H1 (cell line): ENCODE data around the gene AGFG1. TPM values are rescaled to one million over a fixed set of nuclear protein-coding genes. Genes with fewer than 3 reads are reported as not detected.

Source experiments
- CTCF ChIA-PET: fragments of 300-600 bp; sonication (Branson Sonifier 250); formaldehyde crosslinking; loops from one replicate; lab custom pipeline; 2021; ENCODE audit not compliant: partially characterized antibody; lab: Charles Lee
- POLR2A ChIA-PET: fragments of 300-600 bp; sonication (Branson Sonifier 250); formaldehyde crosslinking; loops from one replicate; lab custom pipeline; 2021; ENCODE audit warnings: inconsistent platforms; ENCODE audit not compliant: partially characterized antibody; lab: Charles Lee
- DNase-seq, 2 experiments: peaks; one replicate each; pipeline versions ENCODE4 v3.0.0 to v3.0.0-alpha.2; 2010 to 2022; ENCODE audit warnings: low spot score in 2 of 2, low read depth in 1 of 2, mixed read lengths in 1 of 2
- FAIRE-seq: peaks from 2 replicates; lab custom pipeline; 2011; peaks lifted over from hg19 to GRCh38; lab: Jason Lieb, UNC
- H2AFZ ChIP-seq: 2 replicates; pipeline ENCODE4 v1.8.1; 2012; ENCODE audit warnings: low read length, inconsistent platforms
- H2AK5ac ChIP-seq: 2 replicates; pipeline ENCODE4 v1.6.1; 2013; ENCODE audit warnings: low read depth, low read length
- H2BK120ac ChIP-seq: replicated peaks from 2 replicates; pipeline ENCODE3; 2013; ENCODE audit warnings: low read depth, low read length, inconsistent platforms
- H2BK12ac ChIP-seq: 2 replicates; pipeline ENCODE4 v1.6.1; 2013; ENCODE audit warnings: low read depth, low read length
- H2BK15ac ChIP-seq: 2 replicates; pipeline ENCODE4 v1.6.1; 2013; ENCODE audit warnings: low read length
- H2BK20ac ChIP-seq: 2 replicates; pipeline ENCODE4 v1.6.1; 2013; ENCODE audit warnings: low read length
- H2BK5ac ChIP-seq: 2 replicates; pipeline ENCODE4 v1.6.1; 2013; ENCODE audit warnings: low read depth, low read length
- H3K14ac ChIP-seq: 2 replicates; pipeline ENCODE4 v1.6.1; 2013; ENCODE audit warnings: inconsistent platforms; ENCODE audit not compliant: insufficient read length
- H3K18ac ChIP-seq: 2 replicates; pipeline ENCODE4 v1.6.1; 2013; ENCODE audit warnings: low read length; ENCODE audit errors: extremely low read depth
- H3K23ac ChIP-seq: 2 replicates; pipeline ENCODE4 v1.6.1; 2013; ENCODE audit warnings: inconsistent platforms; ENCODE audit not compliant: insufficient read length
- H3K23me2 ChIP-seq: 2 replicates; pipeline ENCODE4 v1.6.1; 2013; ENCODE audit warnings: low read depth, low read length
- H3K27ac ChIP-seq: 2 replicates; pipeline ENCODE4 v1.6.1; 2011; ENCODE audit warnings: low read depth, low read length, inconsistent platforms
- H3K27me3 ChIP-seq, 4 experiments: replicated peaks in 1 of 4; 1 replicate in 1 of 4; 2 replicates in 3 of 4; pipeline versions ENCODE4 v1.6.1 to v1.8.1; 2011 to 2013; ENCODE audit warnings: low read length in 3 of 4, mild to moderate bottlenecking in 3 of 4, inconsistent platforms in 2 of 4, mixed read lengths in 2 of 4, moderate library complexity in 1 of 4; ENCODE audit not compliant: control insufficient read depth in 3 of 4, insufficient read depth in 3 of 4; ENCODE audit errors: extremely low read depth in 1 of 4
- H3K36me3 ChIP-seq, 4 experiments: 2 replicates each; pipeline versions ENCODE4 v1.6.1 to v1.8.1; 2011 to 2013; ENCODE audit warnings: mild to moderate bottlenecking in 4 of 4, low read length in 3 of 4, moderate library complexity in 2 of 4, control low read depth in 1 of 4, inconsistent platforms in 1 of 4; ENCODE audit not compliant: insufficient read depth in 4 of 4, control insufficient read depth in 2 of 4
- H3K4ac ChIP-seq: replicated peaks from 2 replicates; pipeline ENCODE3; 2013; ENCODE audit warnings: low read length, low read depth, mixed read lengths, inconsistent platforms; ENCODE audit not compliant: insufficient read length
- H3K4me1 ChIP-seq, 4 experiments: replicated peaks in 1 of 4; 1 replicate in 1 of 4; 2 replicates in 3 of 4; pipeline versions ENCODE4 v1.6.1 to v1.8.1; 2011 to 2013; ENCODE audit warnings: low read length in 3 of 4, inconsistent platforms in 2 of 4, mixed read lengths in 1 of 4; ENCODE audit not compliant: insufficient read depth in 4 of 4, control insufficient read depth in 3 of 4
- H3K4me2 ChIP-seq, 2 experiments: 2 replicates each; pipeline versions ENCODE4 v1.6.1 to v1.8.1; 2011 to 2013; ENCODE audit warnings: low read depth in 2 of 2, low read length in 2 of 2, control low read depth in 1 of 2, inconsistent platforms in 1 of 2, mild to moderate bottlenecking in 1 of 2; ENCODE audit not compliant: insufficient read depth in 1 of 2
- H3K4me3 ChIP-seq, 4 experiments: fragments of 200-600, 300-600 bp in 1 of 4; sonication (generic), shearing (Covaris generic), sonication (Bioruptor Twin) in 1 of 4; 2 replicates each; pipeline versions ENCODE4 v1.5.1 to v1.8.1; 2011 to 2016; ENCODE audit warnings: low read length in 4 of 4, low read depth in 3 of 4, control low read depth in 2 of 4, inconsistent platforms in 2 of 4, mild to moderate bottlenecking in 2 of 4, mixed read lengths in 1 of 4, moderate library complexity in 1 of 4; ENCODE audit not compliant: insufficient read depth in 2 of 4; ENCODE audit errors: extremely low read depth in 1 of 4
- H3K56ac ChIP-seq: replicated peaks from 2 replicates; pipeline ENCODE3; 2013; ENCODE audit warnings: low read depth, mild to moderate bottlenecking, mixed read lengths, low read length, inconsistent platforms; ENCODE audit not compliant: insufficient read length
- H3K79me1 ChIP-seq: 2 replicates; pipeline ENCODE4 v1.6.1; 2013; ENCODE audit warnings: low read depth, low read length, control low read depth
- H3K79me2 ChIP-seq, 2 experiments: 2 replicates each; pipeline versions ENCODE4 v1.6.1 to v1.8.1; 2012 to 2013; ENCODE audit warnings: low read length in 2 of 2, mild to moderate bottlenecking in 2 of 2, inconsistent platforms in 1 of 2; ENCODE audit not compliant: insufficient read depth in 2 of 2, control insufficient read depth in 1 of 2
- H3K9ac ChIP-seq, 4 experiments: replicated peaks in 1 of 4; 1 replicate in 1 of 4; 2 replicates in 3 of 4; pipeline versions ENCODE4 v1.6.1 to v1.8.1; 2011 to 2013; ENCODE audit warnings: low read depth in 3 of 4, low read length in 3 of 4, control low read depth in 2 of 4, mild to moderate bottlenecking in 2 of 4, moderate library complexity in 2 of 4, inconsistent platforms in 1 of 4; ENCODE audit errors: extremely low read depth in 1 of 4
- H3K9me3 ChIP-seq, 2 experiments: 2 replicates each; pipeline versions ENCODE4 v1.6.1 to v1.8.1; 2012 to 2013; ENCODE audit warnings: mild to moderate bottlenecking in 2 of 2, moderate library complexity in 2 of 2, control low read depth in 1 of 2, inconsistent platforms in 1 of 2, low read depth in 1 of 2, low read length in 1 of 2, mixed read lengths in 1 of 2; ENCODE audit not compliant: insufficient read depth in 2 of 2
- H4K20me1 ChIP-seq, 2 experiments: replicated peaks in 1 of 2; 2 replicates each; pipeline versions ENCODE3 to v1.8.1; 2011 to 2013; ENCODE audit warnings: inconsistent platforms in 2 of 2, low read length in 2 of 2, mild to moderate bottlenecking in 1 of 2; ENCODE audit not compliant: insufficient read depth in 2 of 2, control insufficient read depth in 1 of 2
- H4K5ac ChIP-seq: 2 replicates; pipeline ENCODE4 v1.6.1; 2013; ENCODE audit warnings: low read length, low read depth, mixed read lengths, inconsistent platforms; ENCODE audit not compliant: insufficient read length
- H4K8ac ChIP-seq: 2 replicates; pipeline ENCODE4 v1.8.0; 2013; ENCODE audit warnings: mild to moderate bottlenecking, moderate library complexity, low read length, inconsistent platforms; ENCODE audit not compliant: insufficient read depth; ENCODE audit errors: extremely low read depth
- H4K91ac ChIP-seq: replicated peaks from 2 replicates; pipeline ENCODE3; 2013; ENCODE audit warnings: low read length, mixed read lengths, inconsistent platforms; ENCODE audit not compliant: insufficient read length
- ASH2L ChIP-seq: fragments of 200-600, 300-600 bp; sonication (generic); IDR thresholded peaks from one replicate; pipeline ENCODE4 v1.7.1; 2017; ENCODE audit warnings: low read length
- ATF2 ChIP-seq: IDR thresholded peaks from 2 replicates; pipeline ENCODE4 v1.6.1; 2012; ENCODE audit warnings: low read length, inconsistent platforms
- CBX8 ChIP-seq: fragments of 300-800, 300-1000 bp; sonication (generic); IDR thresholded peaks from 2 replicates; pipeline ENCODE4 v1.7.1; 2016; ENCODE audit warnings: low read depth, low read length, borderline replicate concordance
- CTBP2 ChIP-seq: IDR thresholded peaks from 2 replicates; pipeline ENCODE4 v1.7.0; 2011; ENCODE audit warnings: borderline replicate concordance, mild to moderate bottlenecking, moderate library complexity, mixed read lengths, low read length; ENCODE audit not compliant: insufficient read depth, insufficient read length
- EZH2 ChIP-seq: fragments of 200-600 bp; sonication (generic); IDR thresholded peaks from 2 replicates; pipeline ENCODE4 v1.7.1; 2012; ENCODE audit warnings: low read depth, mild to moderate bottlenecking, moderate library complexity, low read length, inconsistent platforms; ENCODE audit not compliant: severe bottlenecking
- KDM1A ChIP-seq: fragments of 200-600, 300-600 bp; sonication (generic); IDR thresholded peaks from 2 replicates; pipeline ENCODE4 v1.7.1; 2016; ENCODE audit warnings: mild to moderate bottlenecking, low read length, borderline replicate concordance
- NANOG ChIP-seq: IDR thresholded peaks from 2 replicates; pipeline ENCODE4 v1.6.1; 2011; ENCODE audit warnings: low read length, low read depth, mild to moderate bottlenecking, inconsistent platforms; ENCODE audit not compliant: insufficient read depth, poor library complexity, severe bottlenecking
- POLR2A ChIP-seq, 2 experiments: IDR thresholded peaks; 1 replicate in 1 of 2; 2 replicates in 1 of 2; pipeline ENCODE4 v1.6.1; 2011; ENCODE audit warnings: low read depth in 2 of 2, low read length in 2 of 2, mild to moderate bottlenecking in 2 of 2; ENCODE audit errors: control extremely low read depth in 1 of 2
- SAP30 ChIP-seq: fragments of 300-600 bp; sonication (generic); IDR thresholded peaks from 2 replicates; pipeline ENCODE4 v1.7.1; 2012; ENCODE audit warnings: low read length, moderate library complexity, mild to moderate bottlenecking, inconsistent platforms; ENCODE audit not compliant: insufficient read depth, insufficient replicate concordance
- SUZ12 ChIP-seq: fragments of 200-600 bp; sonication (generic); IDR thresholded peaks from 2 replicates; pipeline ENCODE4 v1.6.1; 2012; ENCODE audit warnings: mild to moderate bottlenecking, inconsistent platforms, low read length, moderate library complexity, mixed read lengths
- TAF1 ChIP-seq: IDR thresholded peaks from 2 replicates; pipeline ENCODE4 v1.6.1; 2011; ENCODE audit warnings: mild to moderate bottlenecking, low read depth, low read length
- TEAD4 ChIP-seq: IDR thresholded peaks from 2 replicates; pipeline ENCODE4 v1.6.1; 2012; ENCODE audit warnings: low read depth, low read length, inconsistent platforms, mixed read lengths
- YY1 ChIP-seq: IDR thresholded peaks from 2 replicates; pipeline ENCODE4 v1.6.1; 2011; ENCODE audit warnings: low read depth, mild to moderate bottlenecking, low read length
- WGBS, 2 experiments: shearing (Covaris generic) in 1 of 2; methylation state at CpG; one replicate each; pipeline versions ENCODE4 v1.1.6 to v1.1.7; 2013 to 2015; ENCODE audit warnings: low lambda C conversion rate in 2 of 2, mixed read lengths in 2 of 2, inconsistent platforms in 1 of 2, low coverage in 1 of 2, missing lambda C conversion rate in 1 of 2; ENCODE audit not compliant: insufficient replicate concordance in 2 of 2, insufficient coverage in 1 of 2, insufficient read length in 1 of 2; ENCODE audit errors: extremely low coverage in 1 of 2, missing lambda C conversion rate in 1 of 2; 5-methylcytosine and 5-hydroxymethylcytosine counted together
- polyA plus RNA-seq, 7 experiments: library from polyadenylated mRNA; depleted of rRNA in 3 of 7; stranded (reverse) in 5 of 7; unstranded in 2 of 7; fragments of >200 nt in 5 of 7; fragments of 200-250 nt in 2 of 7; gene quantifications; 1 replicate in 5 of 7; 2 replicates in 1 of 7; 4 replicates in 1 of 7; pipeline versions ENCODE4 v1.2.1 to v1.2.3, GENCODE V29; 2011 to 2013; ENCODE audit warnings: missing spikeins in 2 of 7, mixed read lengths in 2 of 7
- total RNA-seq: library from RNA; stranded (reverse); fragmentation: NEBNext Ultra II Directional; extraction: Animal tissue kit (Norgen Biotek cat#: 25700); gene quantifications from 2 replicates; pipeline ENCODE4 v1.2.1, GENCODE V29; 2021

The AGFG1 gene
- total and polyA plus RNA-seq, 2 of the 8 experiments (the other 6 are each of a cell fraction or from before 2014, with no cell fraction given): 102 to 147 TPM

GRCh38 chr2:227488045-227488444 is 16.1 kb downstream of the AGFG1 start:
- Histone ChIP-seq H2BK5ac (no peak overlapping the region), H4K8ac (no peak overlapping the region), H3K79me2 (peaks cover 14 to 98% of the 10 kb centered on the region in 2 experiments), H4K20me1 (peaks cover 8 to 13% of the 10 kb centered on the region in 2 experiments), H3K18ac (no peak overlapping the region), H3K9me3 (no peaks in the 10 kb centered on the region), H2BK20ac (no peak overlapping the region), H3K4me1 (no peaks in the 10 kb centered on the region), H2AFZ (no peak overlapping the region), H3K9ac (no peak overlapping the region), H2AK5ac (no peak overlapping the region), H3K27ac (no peak overlapping the region), H3K23ac (no peak overlapping the region), H3K36me3 (no peaks in the 10 kb centered on the region; a peak in 1 of 8 replicates), H3K4me3 (no peak overlapping the region), H2BK15ac (no peak overlapping the region), H3K56ac (no peak overlapping the region), H3K27me3 (no peaks in the 10 kb centered on the region), H2BK120ac (no peak overlapping the region), H4K5ac (no peak overlapping the region), H3K79me1 (no peaks in the 10 kb centered on the region; the same call in 1 of the 2 replicates), H4K91ac (no peak overlapping the region), H3K14ac (no peak overlapping the region), H2BK12ac (no peak overlapping the region), H3K23me2 (no peaks in the 10 kb centered on the region; the same call in 1 of the 2 replicates), H3K4me2 (no peak overlapping the region), H3K4ac (no peak overlapping the region)
- 88% methylated on average over 3 of the region's 3 CpGs; no CpG with 5 or more reads in 1 of the 2 experiments for whole genome bisulfite sequencing, 2 experiments
- ChIA-PET POLR2A (no interaction called here), CTCF (interaction anchor here (0.7 to 1.5 kb wide), 2 partner anchors 10 to 17 kb away, joined by 3 to 4 read pairs; partner anchors contain the start of gene AGFG1)
- no peak for FAIRE-seq
- DNase-seq: no peak
- TF ChIP-seq ATF2 (no peak), KDM1A (no peak), YY1 (no peak), POLR2A (IDR thresholded peaks at IDR 0.05; ENCODE audit: control extremely low read depth in 1 of 2, low read depth in 2 of 2, low read length in 2 of 2) (no peak), NANOG (no peak), SUZ12 (no peak), TEAD4 (no peak), EZH2 (no peak), CTBP2 (no peak), CBX8 (no peak), ASH2L (no peak), SAP30 (no peak), TAF1 (no peak)
